ENCODE measurements around the gene ATXN7L3B. TPM values are rescaled to one million over a fixed set of nuclear protein-coding genes. Genes with fewer than 3 reads are reported as not detected.

ATXN7L3B gene, protein sequence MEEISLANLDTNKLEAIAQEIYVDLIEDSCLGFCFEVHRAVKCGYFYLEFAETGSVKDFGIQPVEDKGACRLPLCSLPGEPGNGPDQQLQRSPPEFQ
- 47.0 and 50.9 TPM in 2 replicates for total RNA-seq (ENCODE audit: low replicate concordance)

- peaks cover 11% of the 10 kb centered on the region for H3F3A ChIP-seq (ENCODE audit: low read depth)
- no peaks in the 10 kb centered on the region for H3K9me3 ChIP-seq (ENCODE audit: low read depth)
- peak within 1 kb of the TSS; percentile 90 for H2AFZ ChIP-seq (replicated peaks)
- H3K36me3 ChIP-seq: peaks cover 5% of the 10 kb centered on the region
- Mint-ChIP-seq H3K27me3 (ENCODE audit: insufficient read depth, low read depth) (peaks cover 5% of the 10 kb centered on the region), H3K9me3 (peaks cover 15% of the 10 kb centered on the region), H3K36me3 (peaks cover 48% of the 10 kb centered on the region), H3K27ac (peak within 1 kb of the TSS; percentile 100), H3K4me1 (peaks cover 39% of the 10 kb centered on the region), H3K4me3 (peak within 1 kb of the TSS; percentile 98)
- peaks cover 23% of the 10 kb centered on the region for H3K4me1 ChIP-seq
- no peaks in the 10 kb centered on the region for H3K27me3 ChIP-seq
- peak; percentile 95 for DNase-seq (ENCODE audit: low spot score)
- H3K4me2 ChIP-seq: peak within 1 kb of the TSS; percentile 88
- no peak for TF ChIP-seq EZH2 (IDR thresholded peaks at IDR 0.05)
- TF ChIP-seq CTCF (IDR thresholded peaks at IDR 0.05): no peak
- TF ChIP-seq EZH2phosphoT487 (IDR thresholded peaks at IDR 0.05): no peak
- H3K9ac ChIP-seq: peak within 1 kb of the TSS; percentile 99
- H3K4me3 ChIP-seq: peak within 1 kb of the TSS; percentile 79
- H4K20me1 ChIP-seq (ENCODE audit: low read depth): peaks cover 45% of the 10 kb centered on the region
- peak within 1 kb of the TSS; percentile 97 for H3K27ac ChIP-seq
- H3K79me2 ChIP-seq (ENCODE audit: low read depth): peaks cover 51% of the 10 kb centered on the region
Observed at GRCh38 chr12:74537707-74538385, at the start of gene ATXN7L3B. Gene ATXN7L3B, plus strand, starts transcription at chr12:74537835. Its CDS starts 278 bp downstream, at chr12:74538113.

DNA sequence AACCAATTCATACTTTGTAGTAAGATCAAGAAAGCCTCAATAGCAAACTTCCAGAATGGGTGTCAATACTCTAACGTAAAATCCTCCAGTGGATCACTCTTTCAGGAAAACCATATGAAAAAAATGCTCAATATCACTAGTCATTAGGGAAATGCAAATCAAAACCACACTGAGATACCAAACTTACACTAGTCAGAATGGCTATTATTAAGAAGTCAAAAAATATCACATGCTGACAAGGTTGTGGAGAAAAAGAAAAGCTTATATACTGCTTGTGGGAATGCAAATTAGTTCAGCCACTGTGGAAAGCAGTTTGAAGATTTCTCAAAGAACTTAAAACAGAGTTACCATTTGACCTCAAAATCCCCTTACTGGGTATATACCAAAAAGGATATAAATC, 49.5 kb upstream of the ATXN7L3B start:
- H3K27ac ChIP-seq: no peak overlapping the region
- no peak overlapping the region for H2AFZ ChIP-seq (replicated peaks)
- H4K20me1 ChIP-seq (ENCODE audit: low read depth): no peaks in the 10 kb centered on the region
- no peaks in the 10 kb centered on the region for H3F3A ChIP-seq (ENCODE audit: low read depth)
- H3K79me2 ChIP-seq (ENCODE audit: low read depth): no peaks in the 10 kb centered on the region
- Mint-ChIP-seq H3K4me3 (no peak overlapping the region), H3K9me3 (no peaks in the 10 kb centered on the region), H3K27ac (no peak overlapping the region), H3K27me3 (ENCODE audit: insufficient read depth, low read depth) (no peaks in the 10 kb centered on the region), H3K4me1 (peaks cover 2% of the 10 kb centered on the region), H3K36me3 (no peaks in the 10 kb centered on the region)
- H3K4me2 ChIP-seq: no peak overlapping the region
- H3K36me3 ChIP-seq: no peaks in the 10 kb centered on the region
- no peak overlapping the region for H3K4me3 ChIP-seq
- no peaks in the 10 kb centered on the region for H3K9me3 ChIP-seq (ENCODE audit: low read depth)
- H3K9ac ChIP-seq: no peak overlapping the region
- TF ChIP-seq EZH2 (IDR thresholded peaks at IDR 0.05): no peak
- no peak for TF ChIP-seq CTCF (IDR thresholded peaks at IDR 0.05)
- TF ChIP-seq EZH2phosphoT487 (IDR thresholded peaks at IDR 0.05): no peak
- no peak for DNase-seq (ENCODE audit: low spot score)
- no peaks in the 10 kb centered on the region for H3K4me1 ChIP-seq
- H3K27me3 ChIP-seq: no peaks in the 10 kb centered on the region

DNA sequence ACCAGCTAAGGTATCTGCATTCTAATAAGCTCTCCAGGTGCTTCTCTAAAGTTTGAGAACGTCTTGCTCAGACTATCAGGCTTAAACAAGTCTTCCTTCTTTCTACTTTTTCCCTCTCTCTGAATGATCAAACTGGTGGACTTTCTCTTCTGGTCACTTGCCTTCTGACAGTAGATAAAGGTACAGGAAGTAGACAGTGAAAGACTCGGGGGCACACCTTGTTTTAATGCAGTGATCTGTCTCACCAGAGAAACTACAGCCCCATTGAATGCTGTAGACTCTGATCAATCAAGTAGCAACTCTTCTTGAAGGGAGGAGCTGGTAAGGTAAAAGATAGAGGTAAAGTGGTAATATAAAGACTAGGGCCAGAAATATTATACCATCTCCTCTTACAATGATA, 48.1 kb upstream of the ATXN7L3B start:
- Histone ChIP-seq H3K36me3 (no peaks in the 10 kb centered on the region), H3K27ac (no peak overlapping the region), H3K79me2 (ENCODE audit: low read depth) (no peaks in the 10 kb centered on the region), H3K27me3 (no peaks in the 10 kb centered on the region), H2AFZ (replicated peaks) (no peak overlapping the region), H3F3A (ENCODE audit: low read depth) (no peaks in the 10 kb centered on the region), H3K4me2 (no peak overlapping the region), H3K4me1 (no peaks in the 10 kb centered on the region), H3K9ac (no peak overlapping the region), H3K4me3 (no peak overlapping the region), H4K20me1 (ENCODE audit: low read depth) (no peaks in the 10 kb centered on the region), H3K9me3 (ENCODE audit: low read depth) (no peaks in the 10 kb centered on the region)
- Mint-ChIP-seq H3K4me1 (no peaks in the 10 kb centered on the region), H3K27me3 (ENCODE audit: insufficient read depth, low read depth) (no peaks in the 10 kb centered on the region), H3K27ac (no peak overlapping the region), H3K4me3 (no peak overlapping the region), H3K36me3 (no peaks in the 10 kb centered on the region), H3K9me3 (no peaks in the 10 kb centered on the region)
- no peak for DNase-seq (ENCODE audit: low spot score)
- TF ChIP-seq CTCF (IDR thresholded peaks at IDR 0.05): no peak
- no peak for TF ChIP-seq EZH2phosphoT487 (IDR thresholded peaks at IDR 0.05)
- TF ChIP-seq EZH2 (IDR thresholded peaks at IDR 0.05): no peak

Measured in neural progenitor cell (in vitro differentiated cells).